GM19043 (cell line): ENCODE data around the gene MPL.

ENCODE experiments used
- ATAC-seq: cut with Tn5 transposase; IDR thresholded peaks from one replicate; pipeline ENCODE4 v1.9.1; 2021; ENCODE audit warnings: low read depth; ENCODE audit not compliant: unreplicated experiment

The MPL gene

DNA sequence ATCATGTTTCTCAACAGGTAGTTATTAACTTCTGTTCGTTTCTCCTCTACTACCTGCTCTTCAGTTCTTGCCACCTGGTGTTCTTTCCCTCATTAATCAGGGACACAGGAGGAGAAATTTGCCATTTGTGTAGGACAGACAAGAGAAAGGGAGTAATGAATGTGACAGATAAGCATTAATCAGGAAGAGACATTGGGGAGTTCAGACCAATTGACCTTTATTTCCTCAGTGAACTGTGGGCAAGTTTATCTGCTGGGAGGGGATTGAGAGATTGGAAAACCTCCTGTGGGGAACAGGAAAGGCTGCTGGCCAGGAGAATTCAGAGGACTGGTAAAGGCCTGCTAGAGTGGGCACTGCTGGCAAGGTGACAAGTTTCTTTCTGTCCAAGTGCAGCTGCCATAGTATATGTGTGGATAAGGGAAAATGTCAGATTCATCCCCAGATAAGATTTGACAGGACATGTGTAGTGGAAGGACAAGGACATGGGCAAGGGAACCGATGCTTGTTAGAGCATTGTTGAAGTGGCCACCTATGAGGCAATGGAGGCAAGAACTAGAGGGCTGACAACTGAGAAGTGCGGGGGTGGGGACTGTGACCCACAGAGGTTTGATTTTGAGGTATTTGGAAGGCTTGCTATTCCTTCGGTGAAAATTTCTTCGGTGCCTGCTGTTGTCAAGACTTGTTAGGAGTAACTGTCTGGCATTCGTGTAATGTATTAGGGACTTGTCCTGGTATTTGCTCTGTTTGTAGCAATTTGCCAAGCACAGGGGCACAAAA, 64.7 kb downstream of the MPL start:
- no peak for ATAC-seq
